Placental pericyte (primary cell): ENCODE data around the gene MTARC2. TPM values are rescaled to one million over a fixed set of nuclear protein-coding genes. Genes with fewer than 3 reads are reported as not detected.

Experiments
- total RNA-seq: library from RNA; depleted of rRNA; stranded (reverse); fragments of >200 nt; gene quantifications from 2 replicates; pipeline ENCODE4 v1.2.3, GENCODE V29; 2012

The MTARC2 gene
- total RNA-seq, result 2.4 and 6.8 TPM in 2 replicates

DNA sequence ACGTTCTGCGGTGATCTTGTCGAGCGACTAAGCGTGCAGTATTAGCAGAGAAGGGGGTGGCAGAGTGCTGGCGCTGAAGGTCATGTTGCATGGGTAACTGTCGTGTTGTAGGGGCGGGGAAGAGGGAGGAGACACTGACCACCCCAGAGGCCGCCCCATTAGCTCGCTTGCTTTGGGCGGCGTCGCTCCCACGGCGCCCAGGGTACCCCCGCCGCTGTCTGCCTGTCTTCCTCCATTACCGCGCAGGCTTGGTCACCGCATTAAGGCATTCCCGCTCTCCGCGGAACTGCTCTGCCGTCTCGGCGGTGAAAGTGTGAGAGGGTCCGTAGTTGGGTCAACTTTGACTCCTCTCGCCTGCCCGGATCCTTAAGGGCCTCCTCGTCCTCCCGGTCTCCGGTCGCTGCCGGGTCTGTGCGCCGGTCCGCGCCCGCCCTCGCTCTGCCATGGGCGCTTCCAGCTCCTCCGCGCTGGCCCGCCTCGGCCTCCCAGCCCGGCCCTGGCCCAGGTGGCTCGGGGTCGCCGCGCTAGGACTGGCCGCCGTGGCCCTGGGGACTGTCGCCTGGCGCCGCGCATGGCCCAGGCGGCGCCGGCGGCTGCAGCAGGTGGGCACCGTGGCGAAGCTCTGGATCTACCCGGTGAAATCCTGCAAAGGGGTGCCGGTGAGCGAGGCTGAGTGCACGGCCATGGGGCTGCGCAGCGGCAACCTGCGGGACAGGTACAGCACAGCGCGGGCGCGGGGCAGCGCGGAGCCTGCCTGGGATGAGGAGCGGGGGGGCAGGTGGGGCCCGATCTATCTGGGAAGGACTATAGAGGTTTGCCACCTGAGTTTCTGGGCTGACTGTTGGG is at the start of gene MTARC2:
MTARC2 (plus strand) TSS at position 234 of the 846 bp plus-strand sequence; CDS start at position 444, 210 bp downstream.

DNA sequence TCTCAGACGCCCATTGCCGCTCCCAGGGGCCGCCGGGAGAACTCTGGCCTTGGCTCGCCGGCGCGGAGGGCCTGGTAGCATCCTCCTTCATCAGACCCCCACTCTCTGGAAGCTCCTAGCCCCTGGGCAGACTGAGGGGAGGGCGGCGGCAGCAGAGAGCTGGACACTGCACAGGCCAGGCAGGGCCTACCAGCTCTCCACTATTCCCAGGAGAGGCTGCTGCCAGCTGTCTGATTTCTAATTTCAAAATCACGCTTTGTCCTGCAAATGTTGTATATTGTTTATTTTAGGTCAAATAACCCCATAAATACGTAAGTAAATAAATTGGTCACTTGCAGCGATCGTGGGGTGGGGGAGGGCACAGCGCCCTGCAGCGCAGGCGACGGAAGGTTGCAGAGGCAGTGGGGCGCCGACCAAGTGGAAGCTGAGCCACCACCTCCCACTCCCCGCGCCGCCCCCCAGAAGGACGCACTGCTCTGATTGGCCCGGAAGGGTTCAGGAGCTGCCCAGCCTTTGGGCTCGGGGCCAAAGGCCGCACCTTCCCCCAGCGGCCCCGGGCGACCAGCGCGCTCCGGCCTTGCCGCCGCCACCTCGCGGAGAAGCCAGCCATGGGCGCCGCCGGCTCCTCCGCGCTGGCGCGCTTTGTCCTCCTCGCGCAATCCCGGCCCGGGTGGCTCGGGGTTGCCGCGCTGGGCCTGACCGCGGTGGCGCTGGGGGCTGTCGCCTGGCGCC is 38.4 kb downstream of the MTARC2 start, which contains the start of gene MTARC1:
MTARC1 (plus strand) TSS at position 577 of the 732 bp plus-strand sequence; CDS start at position 609, 32 bp downstream.

Other genes starting within 250 kb of the MTARC2 start
- 0.43 and 0.66 TPM in 2 replicates for gene MARK1, start 220.2 kb upstream of the MTARC2 start, total RNA-seq
- 1.3 and 2.4 TPM in 2 replicates for gene C1orf115, start 58.0 kb upstream of the MTARC2 start, total RNA-seq
- 0.14 and 0.44 TPM in 2 replicates for gene MTARC1, start 38.6 kb downstream of the MTARC2 start, total RNA-seq
- gene HLX, start 131.1 kb downstream of the MTARC2 start, total RNA-seq, result 8.2 and 18.2 TPM in 2 replicates